Frontal cortex (tissue), 4 donors: ENCODE measurements around the gene SCART1. TPM values are rescaled to one million over a fixed set of nuclear protein-coding genes. Genes with fewer than 3 reads are reported as not detected.
"Not testable (repeated sequence)": the region's sequence is repeated elsewhere in the genome, so short reads cannot be mapped to it uniquely, and the experiment has no call there.

Experiments
- DNase-seq, 2 donors: peaks; one replicate each; pipeline ENCODE4 v3.0.0; 2012; ENCODE audit warnings: low spot score in 2 of 2
- FAIRE-seq: peaks from 2 replicates; lab custom pipeline; 2012; peaks lifted over from hg19 to GRCh38; lab: Jason Lieb, UNC
- total RNA-seq: library from RNA; depleted of rRNA; stranded (reverse); fragments of >200 nt; gene quantifications from one replicate; pipeline ENCODE4 v1.2.3, GENCODE V29; 2014
- donor health status: control.
- donor health status: control.
- donor health status: control.

The SCART1 gene
- under 0.01 TPM for total RNA-seq

- DNase-seq (no peak), FAIRE-seq (no peak)
Observed at GRCh38 chr10:133453516-133454203, at the start of gene SCART1. Gene SCART1, plus strand, starts transcription at chr10:133453945. Its CDS starts 53 bp downstream, at chr10:133453998.

- FAIRE-seq = no peak
- DNase-seq = no peak
Observed at GRCh38 chr10:133405272-133405671, 48.5 kb upstream of the SCART1 start.

GRCh38 chr10:133405844-133406527 lies 47.8 kb upstream of the SCART1 start:
- FAIRE-seq (no peak), DNase-seq (no peak)

- FAIRE-seq (no peak), DNase-seq (no peak)
Observed at GRCh38 chr10:133411523-133412380, 42.0 kb upstream of the SCART1 start.

GRCh38 chr10:133412381-133412711 lies 41.4 kb upstream of the SCART1 start:
- FAIRE-seq (no peak), DNase-seq (no peak)

- DNase-seq, FAIRE-seq: not testable (repeated sequence)
Observed at GRCh38 chr10:133414401-133414800, 39.3 kb upstream of the SCART1 start.

- FAIRE-seq = no peak
- no peak for DNase-seq
Observed at GRCh38 chr10:133415752-133416151, 38.0 kb upstream of the SCART1 start.

GRCh38 chr10:133418289-133418993 lies 35.3 kb upstream of the SCART1 start:
- FAIRE-seq = no peak
- no peak for DNase-seq

- FAIRE-seq = no peak
- DNase-seq = no peak
Observed at GRCh38 chr10:133419211-133419950, 34.4 kb upstream of the SCART1 start.

GRCh38 chr10:133420028-133420427 lies 33.7 kb upstream of the SCART1 start:
- DNase-seq (no peak), FAIRE-seq (no peak)

GRCh38 chr10:133420579-133420978 lies 33.2 kb upstream of the SCART1 start:
- FAIRE-seq (no peak), DNase-seq (no peak)

GRCh38 chr10:133421336-133422222 lies 32.2 kb upstream of the SCART1 start:
- FAIRE-seq = no peak
- DNase-seq = no peak

GRCh38 chr10:133422223-133422806 lies 31.4 kb upstream of the SCART1 start:
- no peak for FAIRE-seq
- no peak for DNase-seq

GRCh38 chr10:133422807-133423771 lies 30.7 kb upstream of the SCART1 start:
- DNase-seq = no peak
- no peak for FAIRE-seq

- FAIRE-seq, DNase-seq: not testable (repeated sequence)
Observed at GRCh38 chr10:133424102-133424501, 29.6 kb upstream of the SCART1 start.

- FAIRE-seq = not testable (repeated sequence)
Observed at GRCh38 chr10:133424601-133425000, 29.1 kb upstream of the SCART1 start, which contains the start of gene SPRN. Gene SPRN, minus strand, starts transcription at chr10:133424625. Its CDS starts 944 bp downstream, at chr10:133423681.

GRCh38 chr10:133429571-133429970 lies 24.2 kb upstream of the SCART1 start:
- not testable (repeated sequence) for FAIRE-seq

More at GRCh38 chr10:133424601-133425000, 29.1 kb upstream of the SCART1 start, which contains the start of gene SPRN:
- DNase-seq = not testable (repeated sequence)

More at GRCh38 chr10:133429571-133429970, 24.2 kb upstream of the SCART1 start:
- DNase-seq = not testable (repeated sequence)
